GM19193 (cell line): Measurements from ENCODE around the gene CCNJL.

ENCODE experiments used
- POLR2A ChIP-seq: IDR thresholded peaks from 4 replicates; pipeline ENCODE4 v1.6.1; 2011; ENCODE audit not compliant: insufficient read depth, insufficient read length; ENCODE audit errors: extremely low read depth

CCNJL gene, protein sequence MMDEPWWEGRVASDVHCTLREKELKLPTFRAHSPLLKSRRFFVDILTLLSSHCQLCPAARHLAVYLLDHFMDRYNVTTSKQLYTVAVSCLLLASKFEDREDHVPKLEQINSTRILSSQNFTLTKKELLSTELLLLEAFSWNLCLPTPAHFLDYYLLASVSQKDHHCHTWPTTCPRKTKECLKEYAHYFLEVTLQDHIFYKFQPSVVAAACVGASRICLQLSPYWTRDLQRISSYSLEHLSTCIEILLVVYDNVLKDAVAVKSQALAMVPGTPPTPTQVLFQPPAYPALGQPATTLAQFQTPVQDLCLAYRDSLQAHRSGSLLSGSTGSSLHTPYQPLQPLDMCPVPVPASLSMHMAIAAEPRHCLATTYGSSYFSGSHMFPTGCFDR

DNA sequence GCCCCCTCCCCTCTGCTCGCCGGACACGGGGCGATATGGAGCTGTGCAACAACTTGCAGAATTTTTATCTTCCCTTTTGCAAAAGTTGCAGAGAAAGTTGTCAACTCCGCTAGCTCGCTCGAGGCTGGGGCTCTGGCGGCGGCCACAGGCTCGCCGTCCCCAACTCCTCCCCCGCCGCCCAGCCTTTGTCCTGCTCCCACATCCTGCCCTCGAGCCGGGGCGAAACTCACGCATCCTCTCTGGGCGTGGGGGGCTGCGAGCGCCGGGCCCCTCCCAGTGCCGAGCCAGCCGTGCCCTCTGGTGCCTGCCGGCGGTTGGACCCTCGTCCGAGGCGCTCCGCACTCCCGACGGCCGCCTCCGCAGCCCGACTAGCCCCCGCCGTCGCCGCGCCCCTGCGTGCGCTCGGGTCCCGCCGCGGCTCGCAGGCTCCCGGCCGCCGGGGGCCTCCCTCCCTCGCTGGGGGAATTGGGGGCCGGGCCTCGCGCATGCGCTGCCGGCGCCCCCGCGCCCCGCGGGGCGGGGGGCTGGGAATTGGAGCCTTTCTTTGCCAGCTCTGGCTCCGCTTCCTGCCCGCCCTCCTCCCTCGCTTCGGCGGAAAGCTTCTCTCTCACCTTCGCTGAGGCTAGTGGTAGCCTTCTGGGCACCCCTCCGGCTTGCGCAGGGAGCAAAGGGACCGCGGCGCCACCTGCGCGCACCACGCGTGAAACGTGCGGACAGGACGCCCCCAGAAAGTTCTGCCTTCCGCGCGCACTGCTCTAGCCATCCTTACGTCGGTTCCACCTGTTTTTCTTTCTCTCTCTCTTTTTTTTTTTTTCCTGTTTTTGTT, at the start of gene CCNJL:
CCNJL (minus strand) TSS at position 431 of the 826 bp plus-strand sequence. CDS start 641 bp downstream, outside the sequence.
- no peak for TF ChIP-seq POLR2A

DNA sequence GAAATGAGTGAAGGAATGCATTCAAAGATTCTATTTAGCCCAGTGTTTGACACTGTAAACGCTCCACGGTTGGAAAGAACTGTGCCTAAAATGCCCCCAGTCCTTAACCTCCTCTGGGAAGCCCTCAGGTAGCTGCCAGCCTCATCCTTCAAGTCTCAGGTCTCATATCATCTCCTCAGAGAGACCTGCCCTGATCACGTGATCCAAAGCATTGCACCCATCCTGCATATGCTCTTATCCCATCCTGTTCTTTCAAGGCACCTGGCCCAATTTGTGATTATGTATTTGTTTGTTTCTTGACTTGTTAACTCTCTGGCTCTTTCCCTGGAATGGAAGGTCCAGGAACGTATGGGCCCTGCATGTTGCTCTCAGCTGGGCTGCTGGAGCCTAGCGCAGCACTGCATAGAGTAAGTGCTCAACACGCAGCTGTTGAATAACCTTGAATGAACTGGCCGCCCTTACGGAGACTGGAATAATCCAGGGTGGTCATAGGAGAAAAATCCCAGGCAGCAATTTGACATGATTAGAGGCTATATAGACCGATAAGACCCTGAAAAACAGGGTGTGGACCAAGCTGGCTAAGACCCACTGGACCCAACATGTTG, 49.4 kb upstream of the CCNJL start:
- no peak for TF ChIP-seq POLR2A

DNA sequence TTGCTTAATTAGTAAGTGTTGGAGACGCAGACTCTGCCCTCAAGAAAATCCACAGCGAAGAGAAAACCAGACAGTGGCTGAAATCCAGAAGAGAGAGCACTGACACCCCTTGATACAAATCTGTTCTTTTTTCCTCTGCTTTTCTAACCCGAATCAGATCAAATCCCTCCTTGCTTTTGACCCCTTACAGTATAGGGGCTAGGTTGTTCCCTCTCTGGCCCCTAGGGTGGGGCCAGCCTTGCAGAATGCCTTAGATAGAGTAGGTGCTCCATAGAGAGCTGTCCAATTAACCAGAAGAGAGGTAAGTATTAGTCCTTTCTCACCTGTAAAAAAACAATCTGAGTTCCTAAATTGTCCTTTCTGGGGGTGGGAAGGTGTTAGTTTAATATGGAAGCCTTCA, 47.9 kb upstream of the CCNJL start:
- no peak for TF ChIP-seq POLR2A

DNA sequence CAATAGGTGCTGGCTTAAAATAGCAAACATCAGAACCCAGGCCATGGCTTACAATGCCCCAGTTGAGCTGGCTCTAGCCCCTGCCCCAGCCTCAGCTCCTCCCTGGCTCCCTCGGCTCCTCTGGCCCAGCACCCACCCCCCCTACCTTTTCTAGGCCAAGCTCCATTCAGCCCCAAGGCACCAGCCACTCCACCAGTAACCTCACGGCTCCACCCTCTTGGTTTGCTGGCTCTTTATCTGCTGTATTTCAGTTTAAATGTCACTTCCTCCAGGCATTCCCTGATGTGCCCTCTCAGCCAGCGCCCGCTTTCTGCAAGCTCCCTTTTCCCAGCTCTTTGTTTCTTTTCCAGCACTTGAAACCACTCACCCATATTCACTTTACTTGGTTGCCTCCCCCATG, 47.5 kb upstream of the CCNJL start:
- no peak for TF ChIP-seq POLR2A

DNA sequence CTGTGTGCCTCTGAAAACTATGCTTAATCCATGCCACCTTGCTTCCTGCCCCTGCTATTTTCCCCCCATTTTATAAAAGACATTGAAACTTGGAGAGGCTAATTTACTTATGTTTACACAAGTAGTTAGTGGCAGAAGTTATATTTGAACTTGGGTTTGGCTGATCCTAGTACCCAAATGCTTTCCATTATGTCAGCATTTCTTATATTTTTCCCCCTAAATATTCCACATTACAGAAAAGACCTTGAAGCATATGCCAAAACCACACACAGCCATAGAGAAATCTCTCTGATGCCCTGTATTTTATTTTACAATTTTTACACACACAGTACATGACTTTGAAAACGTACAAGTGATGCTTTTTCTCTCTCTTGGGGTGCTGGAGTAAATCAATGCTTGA, 46.9 kb upstream of the CCNJL start:
- no peak for TF ChIP-seq POLR2A

DNA sequence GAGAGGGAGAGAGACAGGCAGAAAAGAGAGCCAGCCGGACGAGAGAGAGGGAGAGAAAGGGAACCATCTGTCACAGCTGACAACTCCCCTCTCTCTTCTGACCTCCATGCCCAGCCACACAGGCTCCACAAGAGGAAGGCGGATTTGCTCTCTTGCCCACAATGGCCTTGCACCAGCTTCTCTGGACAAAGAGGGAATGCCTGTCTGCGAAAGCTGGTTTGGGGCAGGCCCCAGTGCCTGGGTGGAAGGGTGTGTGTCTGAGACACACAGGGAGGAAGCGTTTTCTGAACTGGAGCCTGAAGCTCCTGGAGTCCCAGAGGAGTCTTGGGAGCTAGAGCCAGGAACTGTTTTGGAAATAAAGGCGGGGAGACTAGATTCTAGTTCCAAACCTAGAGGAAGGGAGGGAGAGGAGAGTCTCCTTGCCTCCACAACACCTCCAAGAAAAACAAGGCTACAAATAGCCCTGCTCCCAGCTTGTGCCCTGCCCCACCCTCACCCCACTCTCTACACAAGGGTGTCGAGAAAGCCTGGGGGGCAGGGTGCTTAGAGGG, 45.6 kb upstream of the CCNJL start:
- TF ChIP-seq POLR2A = no peak

DNA sequence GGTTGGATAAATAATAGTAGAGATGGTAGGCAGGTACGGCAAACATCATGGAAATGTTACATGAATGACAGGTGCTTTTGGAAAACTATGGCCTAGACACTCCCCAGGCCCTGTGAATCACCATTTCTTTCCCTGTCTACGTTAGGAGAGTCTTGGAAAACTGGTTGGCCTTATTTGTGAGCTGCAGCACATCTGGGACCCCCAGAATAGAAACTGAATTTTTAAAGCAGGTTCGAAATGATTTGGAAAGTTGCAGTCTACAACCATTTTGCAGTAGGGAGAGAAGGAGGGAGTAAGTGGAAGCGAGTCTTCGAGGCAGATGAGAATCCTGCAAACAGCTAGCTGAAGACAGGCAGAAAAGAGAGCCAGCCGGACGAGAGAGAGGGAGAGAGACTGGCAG, 45.0 kb upstream of the CCNJL start:
- TF ChIP-seq POLR2A = no peak

DNA sequence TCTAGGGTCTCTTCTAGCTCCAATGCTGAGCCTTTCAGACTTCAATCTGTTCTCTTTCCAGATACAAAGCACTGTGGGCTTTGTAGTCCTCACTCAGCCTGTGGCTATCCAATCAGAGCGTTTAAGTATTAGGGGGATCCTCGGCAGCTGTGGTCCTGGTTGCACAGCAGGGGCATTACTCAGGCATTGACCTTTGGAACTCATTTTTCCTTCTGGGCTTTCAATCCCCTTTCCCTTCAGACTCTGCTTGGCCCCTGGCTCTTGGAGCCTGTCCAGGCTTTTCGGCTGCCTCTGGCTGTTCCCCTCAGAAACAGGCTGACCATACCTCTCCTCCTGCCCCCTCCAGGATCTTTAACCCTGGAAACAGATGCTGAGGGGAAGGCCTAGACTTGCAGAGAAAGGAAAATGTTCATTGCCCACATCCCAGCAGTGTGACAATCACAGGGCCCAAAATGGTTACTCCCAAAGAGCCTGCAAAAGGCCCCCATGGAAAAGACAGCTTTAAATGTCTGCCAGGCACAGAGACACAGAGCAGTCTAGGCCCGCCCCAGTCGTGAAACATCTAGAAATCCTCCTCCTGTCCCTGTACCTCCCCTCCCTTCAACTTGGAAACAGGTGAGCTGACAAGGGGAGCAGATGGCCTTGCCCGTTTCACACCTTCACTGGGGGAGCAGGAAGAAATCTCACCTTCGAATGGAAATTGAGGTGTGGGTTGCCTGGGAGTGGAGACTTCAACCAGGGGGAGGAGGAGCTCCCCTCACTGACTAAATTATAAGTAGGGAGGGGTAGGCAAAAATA, 44.4 kb upstream of the CCNJL start:
- TF ChIP-seq POLR2A = no peak

DNA sequence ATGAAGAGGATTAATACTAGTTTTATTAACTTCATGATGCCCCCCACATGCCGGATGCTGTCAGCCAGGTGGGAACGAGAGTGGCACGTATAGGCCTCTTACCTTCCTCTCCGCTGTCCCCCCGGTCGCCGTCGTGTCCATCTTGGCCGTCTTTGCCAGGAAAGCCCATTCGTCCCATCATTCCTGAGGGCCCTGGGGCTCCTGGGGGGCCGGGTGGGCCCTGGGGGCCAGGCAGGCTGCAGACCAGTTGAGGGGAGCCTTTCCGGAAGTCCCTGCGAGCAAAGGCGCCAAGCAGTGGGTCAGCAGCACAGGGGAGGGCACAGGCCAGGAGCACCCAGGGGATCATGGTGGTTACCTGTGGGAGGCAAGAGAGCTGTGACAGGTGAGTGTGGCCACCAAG, 42.3 kb upstream of the CCNJL start:
- TF ChIP-seq POLR2A = no peak

DNA sequence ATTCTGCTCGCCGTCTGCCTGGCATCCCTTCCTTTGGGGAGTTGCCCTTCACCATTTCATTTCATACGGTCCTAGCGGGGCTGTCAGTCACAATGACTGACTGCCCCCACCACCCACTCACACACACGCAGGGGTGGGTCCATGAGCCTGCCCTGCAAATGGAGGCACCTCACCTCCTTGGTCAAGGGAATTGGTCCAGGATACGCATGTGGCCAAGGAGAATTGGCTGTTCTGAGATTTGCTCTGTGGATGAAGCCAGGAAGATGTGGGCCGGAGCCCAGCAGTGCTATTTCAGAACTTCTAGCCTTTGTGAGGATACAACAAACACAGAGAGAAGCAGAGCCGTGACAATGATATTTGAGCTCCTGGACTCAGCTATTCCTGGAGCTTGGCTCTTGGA, 41.0 kb upstream of the CCNJL start:
- TF ChIP-seq POLR2A = no peak

DNA sequence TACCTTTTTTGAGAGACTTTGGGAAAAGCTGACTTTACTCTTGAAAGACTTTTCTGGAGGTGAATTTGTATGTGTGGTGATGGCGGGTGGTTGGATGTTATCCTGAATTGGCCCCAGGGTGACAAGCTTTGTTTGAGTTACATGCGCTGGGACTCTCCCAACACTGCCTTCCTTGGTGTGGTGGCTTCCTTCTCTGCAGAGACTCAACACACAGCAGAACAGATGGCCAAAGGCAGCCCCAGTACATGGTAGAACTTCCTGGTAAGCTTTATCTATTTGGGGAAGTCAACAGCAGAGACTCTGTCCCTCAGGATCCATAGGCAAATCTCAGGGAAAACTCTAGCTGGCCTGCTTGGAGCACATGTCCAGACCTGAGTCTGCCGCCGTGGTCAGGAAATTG, 39.9 kb upstream of the CCNJL start:
- TF ChIP-seq POLR2A = no peak

DNA sequence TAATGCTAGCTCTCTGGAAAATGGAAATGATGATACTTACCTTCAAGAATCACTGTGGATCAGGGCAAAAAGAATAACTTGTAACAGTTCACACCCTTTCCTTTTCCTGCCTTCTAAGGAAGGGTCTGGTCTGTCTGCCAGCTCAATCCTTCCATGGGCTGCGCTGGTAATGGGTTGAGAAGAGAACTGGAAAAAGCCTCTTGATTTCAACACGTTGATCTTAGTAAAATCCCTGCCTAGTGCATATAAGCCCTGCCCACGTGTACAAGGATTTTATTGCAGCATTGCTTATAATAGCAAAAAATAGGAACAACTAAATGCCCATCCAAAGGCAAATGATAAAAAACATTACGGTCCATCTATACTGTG, 37.6 kb upstream of the CCNJL start:
- no peak for TF ChIP-seq POLR2A

DNA sequence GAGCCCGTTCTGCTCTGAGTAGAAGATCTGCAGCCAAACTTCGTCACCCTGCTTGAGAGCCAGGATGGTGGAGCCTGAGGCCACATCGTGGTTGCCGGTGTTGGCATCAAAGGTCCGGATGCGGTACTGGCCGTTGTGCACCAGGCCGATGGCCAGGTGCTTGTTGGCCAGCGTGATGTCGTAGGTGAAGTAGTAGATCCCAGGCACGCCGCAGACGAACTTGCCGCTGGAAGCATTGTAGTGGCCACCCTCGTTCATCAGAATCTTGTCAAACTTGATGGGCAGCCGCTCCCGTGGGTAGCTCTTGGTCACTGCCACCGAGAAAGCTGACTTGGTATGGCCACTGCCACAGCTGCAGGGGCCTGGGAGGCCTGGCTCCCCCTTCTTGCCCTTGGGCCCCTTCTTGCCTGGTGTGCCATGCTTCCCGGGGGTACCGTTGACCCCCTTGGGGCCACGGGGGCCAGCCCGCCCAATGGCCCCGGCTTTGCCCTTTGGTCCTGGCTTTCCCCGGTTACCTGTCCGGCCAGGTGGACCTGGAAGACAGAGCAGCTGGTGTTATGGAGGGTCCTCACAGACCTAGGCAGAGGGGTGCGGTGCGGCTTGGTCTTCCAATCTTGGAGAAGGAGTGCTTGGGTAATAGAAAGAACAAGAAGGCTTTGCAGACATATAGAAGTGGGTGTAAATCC, 37.0 kb upstream of the CCNJL start:
- no peak for TF ChIP-seq POLR2A

DNA sequence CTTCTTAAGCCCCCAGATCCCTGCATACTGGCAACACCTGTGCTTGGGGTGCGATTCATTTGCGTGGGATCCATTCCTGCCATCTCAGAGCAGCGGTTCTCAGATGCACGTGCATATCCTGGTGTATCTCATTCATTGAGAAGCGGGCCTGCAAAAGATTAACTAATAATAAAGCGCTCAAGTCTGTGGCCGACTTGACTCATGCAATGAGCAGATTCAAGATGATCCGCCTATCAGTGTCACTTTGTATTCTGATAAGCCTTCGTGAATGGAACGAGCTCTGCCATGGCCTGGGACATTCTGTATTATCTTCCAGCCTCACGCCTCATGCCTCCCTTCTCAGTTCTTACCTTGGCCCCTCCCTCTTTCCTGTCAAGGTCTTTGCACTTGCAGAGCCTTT, 35.7 kb upstream of the CCNJL start:
- no peak for TF ChIP-seq POLR2A
